HepG2 (cell line): ENCODE results near the gene CLMP. TPM values are rescaled to one million over a fixed set of nuclear protein-coding genes. Genes with fewer than 3 reads are reported as not detected.

ENCODE experiments used
- ATAC-seq: fragments of 200-7000 bp; cut with Tn5 transposase; 3 replicates; pipeline ENCODE4 v1.9.1; 2020; ENCODE audit warnings: mild to moderate bottlenecking, moderate library complexity
- BruUV-seq: library from RNA; stranded (reverse); fragments of 400-500 nt; replicated peaks from 2 replicates; lab custom pipeline; 2021; lab: Mats Ljungman, UMichigan
- CTCF ChIA-PET: fragments of 300-600 bp; formaldehyde crosslinking; extraction: SDS; loops from one replicate; lab custom pipeline; 2021; ENCODE audit warnings: low total read pairs, inconsistent platforms, low intra/inter-chr PET ratio; lab: Yijun Ruan, JAX
- POLR2A ChIA-PET: fragments of 350-600 bp; sonication (Branson Sonifier 250); formaldehyde crosslinking; loops from one replicate; lab custom pipeline; 2020; ENCODE audit warnings: antibody characterized with exemption, inconsistent platforms; lab: Yijun Ruan, JAX
- DNase-seq: peaks from one replicate; pipeline ENCODE4 v3.0.0-alpha.2; 2015; ENCODE audit warnings: low spot score
- FAIRE-seq: peaks from 3 replicates; lab custom pipeline; 2011; peaks lifted over from hg19 to GRCh38; lab: Jason Lieb, UNC
- H2AFZ ChIP-seq: one replicate; pipeline ENCODE4 v1.6.1; 2011; ENCODE audit warnings: low read length, inconsistent platforms
- H3K27ac ChIP-seq: fragments of 300-600 bp; 3 replicates; pipeline ENCODE4 v1.8.0; 2011; ENCODE audit warnings: mixed run types, mild to moderate bottlenecking, mixed read lengths, low read length, inconsistent platforms; ENCODE audit not compliant: insufficient read depth; ENCODE audit errors: extremely low read length
- H3K27me3 ChIP-seq, 2 experiments: fragments of 200-600 bp in 1 of 2; 2 replicates in 1 of 2; 3 replicates in 1 of 2; pipeline versions ENCODE4 v1.6.0 to v1.8.0; 2011; ENCODE audit warnings: low read length in 2 of 2, mild to moderate bottlenecking in 2 of 2, moderate library complexity in 2 of 2, inconsistent platforms in 1 of 2; ENCODE audit not compliant: insufficient read depth in 2 of 2, control insufficient read depth in 1 of 2
- H3K36me3 ChIP-seq, 2 experiments: fragments of 200-600 bp in 1 of 2; replicated peaks in 1 of 2; 2 replicates in 1 of 2; 3 replicates in 1 of 2; pipeline versions ENCODE4 v1.5.1 to v1.8.0; 2011; ENCODE audit warnings: low read length in 2 of 2, inconsistent platforms in 1 of 2; ENCODE audit not compliant: insufficient read depth in 2 of 2, control insufficient read depth in 1 of 2
- H3K4me1 ChIP-seq: 2 replicates; pipeline ENCODE4 v1.5.1; 2012; ENCODE audit warnings: low read length, inconsistent platforms; ENCODE audit not compliant: insufficient read depth
- H3K4me2 ChIP-seq: 2 replicates; pipeline ENCODE4 v1.6.0; 2011; ENCODE audit warnings: low read depth, low read length, inconsistent platforms
- H3K4me3 ChIP-seq, 3 experiments: fragments of 200-600 bp in 1 of 3; sonication (generic), shearing (Covaris generic) in 1 of 3; replicated peaks in 1 of 3; 2 replicates each; pipeline ENCODE4 v1.5.1; 2011 to 2016; ENCODE audit warnings: low read length in 3 of 3, inconsistent platforms in 2 of 3, low read depth in 2 of 3, mild to moderate bottlenecking in 2 of 3, control low read depth in 1 of 3, mixed read lengths in 1 of 3; ENCODE audit not compliant: insufficient read depth in 1 of 3
- H3K79me2 ChIP-seq: one replicate; pipeline ENCODE4 v1.6.1; 2011; ENCODE audit warnings: low read length, inconsistent platforms; ENCODE audit not compliant: insufficient read depth
- H3K9ac ChIP-seq: 2 replicates; pipeline ENCODE4 v1.6.0; 2011; ENCODE audit warnings: mild to moderate bottlenecking, low read depth, low read length, inconsistent platforms; ENCODE audit not compliant: insufficient read depth
- H3K9me3 ChIP-seq: 2 replicates; pipeline ENCODE4 v1.5.1; 2012; ENCODE audit warnings: mild to moderate bottlenecking, low read length
- H4K20me1 ChIP-seq: 2 replicates; pipeline ENCODE4 v1.6.0; 2011; ENCODE audit warnings: inconsistent platforms, mild to moderate bottlenecking, low read length, moderate library complexity; ENCODE audit not compliant: insufficient read depth
- ARNT ChIP-seq: fragments of 450-650 bp; IDR thresholded peaks from 2 replicates; pipeline ENCODE4 v1.6.1; 2017
- CBX1 ChIP-seq: IDR thresholded peaks from one replicate; pipeline ENCODE4 v1.6.1; 2016; ENCODE audit warnings: antibody characterized with exemption, low read depth
- CEBPB ChIP-seq: IDR thresholded peaks from 2 replicates; pipeline ENCODE4 v1.6.1; 2011; ENCODE audit warnings: low read depth, low read length, improper control_type of control experiment, borderline replicate concordance
- HMGXB3 ChIP-seq: sonication (generic); formaldehyde crosslinking; IDR thresholded peaks from 2 replicates; pipeline ENCODE4 v1.4.0; 2020; ENCODE audit warnings: missing genetic modification reagents, borderline replicate concordance
- KAT7 ChIP-seq: IDR thresholded peaks from 2 replicates; pipeline ENCODE4 v1.6.1; 2018; ENCODE audit warnings: borderline replicate concordance, missing compliant biosample characterization
- KDM5A ChIP-seq: fragments of 200-600 bp; sonication (generic); IDR thresholded peaks from 2 replicates; pipeline ENCODE4 v1.7.0; 2018; ENCODE audit warnings: antibody characterized with exemption, mild to moderate bottlenecking, low read length, borderline replicate concordance
- LBX2 ChIP-seq: sonication (generic); formaldehyde crosslinking; IDR thresholded peaks from 2 replicates; pipeline ENCODE4 v1.5.0; 2020; ENCODE audit warnings: missing genetic modification reagents, mild to moderate bottlenecking, borderline replicate concordance
- PAF1 ChIP-seq: IDR thresholded peaks from 2 replicates; pipeline ENCODE4 v1.6.1; 2016; ENCODE audit warnings: missing genetic modification reagents, missing compliant biosample characterization
- SMC3 ChIP-seq: IDR thresholded peaks from 2 replicates; pipeline ENCODE4 v1.6.1; 2011; ENCODE audit warnings: low read length, improper control_type of control experiment
- SRSF9 ChIP-seq: fragments of 200-400 bp; formaldehyde crosslinking; IDR thresholded peaks from 2 replicates; pipeline ENCODE4 v1.6.1; 2018; ENCODE audit warnings: borderline replicate concordance, mild to moderate bottlenecking, low read depth, low read length; ENCODE audit not compliant: insufficient read depth, poor library complexity, severe bottlenecking
- TCF12 ChIP-seq, 2 experiments: fragments of 450-650 bp in 1 of 2; sonication (generic) in 1 of 2; formaldehyde crosslinking in 1 of 2; IDR thresholded peaks; 2 replicates each; pipeline versions ENCODE4 v1.6.1 to v1.8.0; 2017 to 2022; ENCODE audit warnings: antibody characterized with exemption in 1 of 2, mild to moderate bottlenecking in 1 of 2, missing genetic modification reagents in 1 of 2, moderate library complexity in 1 of 2
- ZFAT ChIP-seq: sonication (generic); formaldehyde crosslinking; conservative IDR thresholded peaks from 2 replicates; pipeline ENCODE4 v1.8.1; 2023; ENCODE audit warnings: missing genetic modification reagents, inconsistent platforms
- ZNF180 ChIP-seq: sonication (generic); formaldehyde crosslinking; IDR thresholded peaks from 2 replicates; pipeline ENCODE4 v1.4.0; 2020; ENCODE audit warnings: low read depth, missing genetic modification reagents, borderline replicate concordance
- ZNF556 ChIP-seq: sonication (generic); formaldehyde crosslinking; IDR thresholded peaks from 2 replicates; pipeline ENCODE4 v1.4.0; 2020; ENCODE audit warnings: mild to moderate bottlenecking, missing genetic modification reagents, borderline replicate concordance
- ZNF713 ChIP-seq: sonication (generic); formaldehyde crosslinking; IDR thresholded peaks from 2 replicates; pipeline ENCODE4 v1.4.0; 2020; ENCODE audit warnings: mild to moderate bottlenecking, missing genetic modification reagents
- ZNF775 ChIP-seq: sonication (generic); formaldehyde crosslinking; IDR thresholded peaks from 2 replicates; pipeline ENCODE4 v1.4.0; 2020; ENCODE audit warnings: missing genetic modification reagents, mild to moderate bottlenecking, moderate library complexity, borderline replicate concordance
- ZSCAN5A ChIP-seq: sonication (generic); formaldehyde crosslinking; IDR thresholded peaks from 2 replicates; pipeline ENCODE4 v1.8.0; 2022; ENCODE audit warnings: mild to moderate bottlenecking, missing genetic modification reagents, borderline replicate concordance
- WGBS: methylation state at CpG from one replicate; pipeline ENCODE4 v1.1.6; 2017; ENCODE audit warnings: low lambda C conversion rate; 5-methylcytosine and 5-hydroxymethylcytosine counted together
- in situ Hi-C: cut with HindIII; loops from 2 replicates; pipeline ENCODE4 v1.10.0; 2017; ENCODE audit warnings: low pct_unique_long_range_greater_than_20kb; ENCODE audit not compliant: extremely low pct_ligation_motif_present
- intact Hi-C: fragments of 100-400 bp; cut with micrococcal nuclease; formaldehyde crosslinking; loops from one replicate; pipeline ENCODE4 v1.10.0; 2022; ENCODE audit not compliant: unreplicated experiment
- polyA plus RNA-seq, 8 experiments: library from polyadenylated mRNA; depleted of rRNA in 3 of 8; stranded (reverse) in 7 of 8; unstranded in 1 of 8; fragments of >200 nt; fragmentation: Illumina TruSeq in 4 of 8; extraction: Trizol in 4 of 8; gene quantifications; 2 replicates each; pipeline versions ENCODE4 v1.2.1 to v1.2.3, GENCODE V29; 2011 to 2016; ENCODE audit warnings: low read depth in 4 of 8, missing spikeins in 1 of 8, mixed read lengths in 1 of 8; ENCODE audit not compliant: insufficient read depth in 1 of 8
- total RNA-seq, 5 experiments: library from RNA; depleted of rRNA; stranded (reverse); fragments of >200 nt; fragmentation: Illumina TruSeq; extraction: Trizol; gene quantifications; 2 replicates each; pipeline ENCODE4 v1.2.3, GENCODE V29; 2016; ENCODE audit warnings: low read depth in 1 of 5

Gene CLMP
- total and polyA plus RNA-seq, 2 of the 13 experiments (the other 11 are each of a cell fraction or from before 2014, with no cell fraction given): not detected

GRCh38 chr11:123209591-123209990 lies 14.5 kb upstream of the CLMP start (continued):
- TF ChIP-seq SMC3: no peak
- no peak for TF ChIP-seq ZNF180 (CRISPR knock-in tag)
- no peak for TF ChIP-seq KAT7 (CRISPR knock-in tag)
- no peak for TF ChIP-seq KDM5A

GRCh38 chr11:123206791-123207434 lies 11.9 kb upstream of the CLMP start:
- 4% methylated on average over 10 of the region's 10 CpGs for WGBS
- no peak overlapping the region for H3K4me2 ChIP-seq
- ChIA-PET CTCF (no interaction called here), POLR2A (no interaction called here)
- intact Hi-C loops (no loop called here), in situ Hi-C loops (no loop called here)
- H3K4me1 ChIP-seq: no peaks in the 10 kb centered on the region
- DNase-seq (no peak), ATAC-seq (no peak; the same call in 2 of the 3 replicates), FAIRE-seq (no peak)
- H3K36me3 ChIP-seq: no peaks in the 10 kb centered on the region
- H3K79me2 ChIP-seq: no peaks in the 10 kb centered on the region
- H3K27me3 ChIP-seq: peaks cover 3 to 33% of the 10 kb centered on the region in 2 experiments; a peak in 4 of 5 replicates
- H2AFZ ChIP-seq: no peak overlapping the region
- no peaks in the 10 kb centered on the region for H4K20me1 ChIP-seq
- no peak overlapping the region for H3K4me3 ChIP-seq
- no TSS peak for BruUV-seq
- no peak overlapping the region for H3K27ac ChIP-seq
- H3K9ac ChIP-seq: no peak overlapping the region
- H3K9me3 ChIP-seq: no peaks in the 10 kb centered on the region
- TF ChIP-seq SRSF9 (no peak), PAF1 (CRISPR knock-in tag) (no peak), LBX2 (CRISPR knock-in tag) (no peak), ZNF713 (CRISPR knock-in tag) (no peak), CBX1 (no peak), ZSCAN5A (CRISPR knock-in tag) (no peak), TCF12 (IDR thresholded peaks at IDR 0.05) (no peak), TCF12 (CRISPR knock-in tag; IDR thresholded peaks at IDR 0.05) (no peak), ZNF775 (CRISPR knock-in tag) (no peak), CEBPB (no peak), ZNF556 (CRISPR knock-in tag) (no peak), ARNT (no peak), ZFAT (CRISPR knock-in tag) (no peak), HMGXB3 (CRISPR knock-in tag) (no peak)
